GM21717 (cell line): ENCODE data around the gene PAFAH1B2.

Experiments
- ATAC-seq: cut with Tn5 transposase; IDR thresholded peaks from one replicate; pipeline ENCODE4 v1.9.1; 2021; ENCODE audit warnings: mild to moderate bottlenecking, moderate library complexity; ENCODE audit not compliant: unreplicated experiment

PAFAH1B2 gene

DNA sequence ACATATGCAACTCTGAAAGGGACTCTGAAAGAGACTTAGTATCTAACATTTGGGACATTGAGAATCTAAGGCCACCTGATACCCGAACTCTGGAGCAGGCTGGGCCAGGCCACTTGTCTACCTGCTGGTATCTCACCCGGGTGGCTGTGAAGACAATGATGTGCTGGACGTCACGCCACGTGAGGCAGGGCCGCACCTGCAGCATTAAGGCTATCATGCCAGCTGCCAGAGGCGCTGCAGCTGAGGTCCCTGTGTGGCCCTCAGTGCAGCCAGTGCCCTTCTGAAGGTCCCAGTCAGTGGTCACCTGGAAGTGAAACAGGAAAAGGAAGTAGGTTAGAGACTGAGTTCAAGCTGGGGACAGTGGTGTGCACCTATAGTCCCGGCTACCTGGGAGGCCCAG, 75.4 kb downstream of the PAFAH1B2 start:
- no peak for ATAC-seq

DNA sequence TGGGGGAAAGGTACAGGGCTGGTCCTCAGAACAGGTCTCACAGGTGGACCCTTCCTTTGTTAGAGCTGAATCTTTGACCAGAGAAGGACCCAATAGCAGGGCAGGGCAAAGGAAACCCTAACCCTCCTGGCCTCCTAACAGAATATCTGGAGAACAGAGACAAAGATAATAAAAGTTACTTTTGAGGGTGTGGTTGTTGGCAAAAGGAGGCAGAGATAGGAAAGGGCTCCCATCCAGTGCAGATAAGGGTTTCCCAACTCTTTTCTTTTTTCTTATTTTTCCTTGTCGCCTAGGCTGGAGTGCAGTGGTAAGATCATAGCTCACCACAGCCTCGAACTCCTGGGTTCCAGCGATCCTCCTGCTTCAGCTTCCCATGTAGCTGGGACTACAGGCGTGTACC, 75.9 kb downstream of the PAFAH1B2 start:
- no peak for ATAC-seq

DNA sequence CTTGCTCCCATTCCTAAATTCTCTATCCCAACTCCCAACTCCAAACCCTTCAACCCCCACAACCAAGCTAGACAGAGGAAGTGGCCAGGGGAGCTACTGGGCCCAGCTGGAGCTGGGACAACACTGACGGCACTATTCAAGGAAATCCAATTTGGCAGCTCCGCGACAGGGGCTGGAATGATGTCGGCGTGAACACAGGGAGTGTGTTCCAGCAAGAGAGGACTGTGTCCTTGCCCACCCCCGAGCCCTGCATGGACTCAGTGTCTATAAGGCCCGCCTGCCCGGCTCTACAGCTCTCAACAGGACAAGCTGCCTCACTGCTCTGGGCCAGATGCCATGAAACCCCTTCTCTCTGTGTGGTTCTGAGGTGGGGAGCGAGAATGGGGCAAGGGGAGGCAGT, 76.5 kb downstream of the PAFAH1B2 start:
- no peak for ATAC-seq

DNA sequence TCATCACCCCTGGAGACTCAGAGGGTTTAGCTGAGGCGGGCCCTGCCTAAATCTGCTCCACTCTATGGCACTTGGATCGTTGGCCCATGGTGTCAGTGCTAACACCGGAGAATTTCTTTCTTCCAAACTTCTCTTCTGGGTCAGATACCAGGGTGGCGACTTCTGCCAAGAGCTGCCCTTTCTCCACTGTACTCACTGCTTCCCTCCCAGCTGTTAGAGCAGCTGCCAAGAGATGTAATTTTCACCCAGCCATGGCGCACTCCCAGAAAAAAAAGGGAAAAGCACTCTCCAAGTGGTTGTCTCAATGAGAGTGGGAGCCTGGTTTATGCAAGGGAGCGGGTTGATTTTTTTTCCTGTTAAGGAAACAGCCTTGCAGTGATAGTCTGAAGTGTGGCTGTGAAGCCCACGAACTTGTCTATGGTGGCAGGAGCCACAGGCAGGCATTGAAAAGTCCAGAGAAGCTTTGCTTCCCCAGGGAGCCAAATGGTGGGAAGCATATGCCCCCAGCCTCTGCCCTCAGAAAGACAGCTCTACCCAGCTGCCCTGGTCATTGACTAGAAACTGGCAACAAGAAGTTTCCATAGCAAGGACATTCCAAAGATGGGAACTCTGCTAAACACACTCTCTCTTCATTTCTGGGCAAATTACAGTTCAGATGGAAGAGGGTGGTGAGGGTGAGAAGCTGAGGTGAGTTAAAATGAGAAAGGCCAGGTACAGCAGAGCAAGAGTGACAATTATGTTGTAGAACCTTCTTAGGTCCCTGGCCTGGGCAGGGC, 77.1 kb downstream of the PAFAH1B2 start:
- no peak for ATAC-seq

DNA sequence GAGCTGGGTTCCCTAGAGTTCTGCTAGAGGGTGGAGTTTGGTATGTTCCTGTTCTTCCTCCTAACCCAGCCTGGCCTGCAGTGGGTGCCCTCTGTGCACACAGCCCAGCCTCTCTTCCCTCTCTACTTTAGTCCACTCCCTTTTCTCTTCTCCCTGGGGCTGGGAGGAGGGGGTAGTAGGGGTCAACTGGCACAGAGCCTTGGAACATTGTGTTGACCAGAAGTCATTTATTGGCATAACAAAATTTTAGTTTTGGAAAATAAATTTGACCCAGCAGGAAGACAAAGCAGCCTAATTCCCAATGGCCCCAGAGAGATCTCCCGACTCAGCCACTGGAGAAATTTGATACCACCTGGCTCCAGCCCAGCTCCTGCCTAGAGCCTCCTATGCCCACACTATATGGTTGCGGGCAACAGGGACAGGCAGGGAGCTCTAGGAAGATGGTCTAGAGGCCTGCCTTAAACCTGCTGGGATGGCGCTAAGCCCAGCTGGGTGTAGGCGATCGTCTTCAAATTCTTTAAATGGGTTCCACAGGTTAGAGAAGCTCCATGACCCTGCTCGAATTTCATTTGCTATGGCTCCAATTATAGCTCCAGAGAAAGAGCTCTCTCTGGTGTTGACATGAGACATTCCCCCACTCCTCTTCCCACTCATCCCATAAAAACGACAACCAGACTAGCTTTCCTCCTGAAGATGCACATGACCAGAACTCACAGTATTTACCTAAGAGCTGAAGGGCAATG, 77.9 kb downstream of the PAFAH1B2 start:
- no peak for ATAC-seq

DNA sequence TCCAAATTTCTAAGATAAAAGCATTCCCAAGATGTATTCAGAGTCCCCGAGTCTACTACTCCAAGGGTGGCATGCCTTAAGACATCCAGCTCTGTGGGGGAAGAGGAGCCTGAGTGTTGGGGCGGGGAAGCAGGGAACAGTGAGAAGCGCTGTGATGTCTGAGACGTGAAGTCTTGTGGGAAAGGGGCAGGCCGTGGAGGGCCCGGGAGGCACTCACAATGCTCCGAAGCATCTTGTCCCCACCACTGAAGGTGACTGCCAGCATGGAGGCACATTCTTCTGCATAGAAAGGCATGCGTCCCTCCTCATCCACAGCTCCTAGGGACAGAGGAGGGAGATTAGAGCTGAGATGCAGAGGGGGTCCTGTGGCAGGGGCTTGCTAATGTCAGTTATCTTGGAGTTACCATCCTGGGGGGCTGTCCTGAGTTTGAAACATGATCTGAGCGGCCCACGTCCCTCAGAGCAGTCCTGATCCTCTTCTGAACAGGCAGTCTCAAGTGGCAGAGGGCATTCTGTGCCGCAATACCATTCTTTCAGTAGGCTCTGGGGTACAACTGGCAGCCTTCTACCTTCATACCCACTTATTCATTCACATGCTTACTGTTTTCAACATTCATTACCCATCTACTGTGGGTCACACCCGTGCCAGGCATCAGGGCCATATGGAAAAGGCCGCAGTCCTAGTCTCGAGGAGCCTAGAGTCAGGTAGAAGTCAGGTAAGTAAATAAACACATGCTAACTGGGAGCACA, 79.1 kb downstream of the PAFAH1B2 start:
- ATAC-seq, result no peak

DNA sequence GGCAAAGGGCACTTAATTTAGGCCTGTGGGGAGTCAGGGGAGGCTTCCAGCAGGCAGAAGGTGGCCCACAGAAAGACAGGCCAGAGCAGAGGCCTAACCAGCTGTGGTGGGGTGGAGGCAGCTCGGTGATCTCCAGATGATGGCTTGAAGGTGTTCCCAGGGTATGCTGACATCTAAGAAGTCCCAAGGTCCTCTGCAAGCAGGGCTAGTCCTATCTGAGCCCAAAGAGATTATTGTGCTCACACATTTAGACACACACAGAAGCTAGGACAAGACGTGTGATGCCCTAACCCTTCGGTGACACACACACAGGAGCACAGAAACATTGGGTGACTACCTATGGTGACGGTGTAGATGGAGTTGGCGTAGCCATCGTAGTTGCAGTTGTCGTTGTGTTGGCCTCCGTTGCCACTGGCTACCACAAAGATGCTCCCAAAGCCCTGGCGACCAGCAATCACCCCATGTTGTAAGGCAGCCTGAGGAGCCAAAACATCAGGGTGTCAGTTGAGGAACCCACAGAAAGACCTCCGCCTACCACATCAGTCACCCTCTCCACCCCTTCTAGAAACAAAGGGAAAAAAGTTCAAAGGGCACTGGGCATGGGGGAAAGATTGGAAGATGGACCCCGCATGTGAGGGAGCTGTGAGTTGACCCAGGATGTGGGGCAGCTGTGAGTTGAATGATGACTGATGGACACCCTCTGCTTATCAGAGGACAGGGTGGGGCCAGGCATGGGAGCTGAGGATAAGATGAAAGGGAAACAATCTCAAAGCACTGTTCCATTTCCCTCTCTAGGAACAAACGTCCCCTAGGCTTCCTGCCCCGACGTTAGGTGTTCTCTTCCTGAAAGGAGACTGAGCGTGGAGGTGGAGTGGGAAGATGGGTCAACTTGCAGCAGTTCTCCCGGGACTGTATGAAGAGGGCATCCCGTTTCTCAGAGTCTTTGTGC, 79.9 kb downstream of the PAFAH1B2 start:
- no peak for ATAC-seq

DNA sequence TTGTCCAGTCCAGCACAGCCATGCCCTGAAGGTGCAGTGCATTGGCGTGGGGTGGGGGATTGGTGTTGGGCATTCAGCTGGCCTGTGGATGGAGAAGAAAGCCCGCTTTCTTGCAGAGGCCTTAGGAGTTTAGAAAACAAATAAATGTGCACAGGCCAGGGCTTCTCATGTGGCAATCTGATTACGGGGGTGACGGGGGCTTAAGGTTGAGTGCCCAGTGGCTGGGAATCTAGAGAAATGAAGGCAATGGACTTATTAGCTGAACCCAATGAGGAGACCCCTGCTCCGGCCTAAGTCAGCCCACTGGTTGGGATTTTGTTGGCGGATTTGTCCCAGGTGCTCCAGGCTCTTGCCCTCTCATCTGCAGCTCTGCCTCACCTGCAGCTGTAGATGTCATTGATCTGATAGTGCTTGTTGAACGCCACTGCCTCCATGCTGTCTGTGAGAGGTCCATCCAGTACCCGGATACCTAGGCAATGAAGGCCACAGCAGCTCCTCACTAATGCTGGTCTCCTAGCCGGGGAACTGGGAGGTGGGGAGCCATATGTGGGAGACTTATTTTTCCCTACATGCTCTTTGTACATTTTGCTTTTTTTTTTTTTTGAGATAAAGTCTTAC, 81.6 kb downstream of the PAFAH1B2 start:
- ATAC-seq, result no peak
